Measurements from ENCODE around the gene PCBP3.
"Not testable (repeated sequence)": the region's sequence is repeated elsewhere in the genome, so short reads cannot be mapped to it uniquely, and the experiment has no call there.

PCBP3 gene

DNA sequence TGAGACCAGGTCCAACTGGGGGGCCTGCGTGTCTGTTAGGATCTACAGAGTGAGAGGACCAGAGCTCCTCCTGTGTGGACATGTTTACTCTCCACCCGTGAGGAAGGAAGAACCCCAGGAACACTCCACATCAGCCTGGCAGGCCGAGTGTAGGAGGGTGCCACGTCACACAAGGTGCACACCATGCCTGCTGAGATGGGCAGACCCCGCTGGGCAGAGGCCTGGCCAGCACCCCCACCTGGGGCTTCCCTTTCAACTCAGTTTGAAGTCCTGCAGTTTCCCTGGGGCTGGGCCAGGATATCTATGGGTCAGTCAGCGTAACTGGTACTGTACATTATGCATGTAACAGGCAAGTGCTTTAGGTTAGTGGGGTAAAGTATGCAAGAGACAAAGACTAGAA lies 30.1 kb upstream of the PCBP3 start:
- no peak for DNase-seq (ENCODE audit: low read depth in 2 of 3, low spot score in 1 of 3)

GRCh38 chr21:45613881-45614280 lies 29.6 kb upstream of the PCBP3 start:
- no peak for DNase-seq (ENCODE audit: low read depth in 2 of 3, low spot score in 1 of 3)

DNA sequence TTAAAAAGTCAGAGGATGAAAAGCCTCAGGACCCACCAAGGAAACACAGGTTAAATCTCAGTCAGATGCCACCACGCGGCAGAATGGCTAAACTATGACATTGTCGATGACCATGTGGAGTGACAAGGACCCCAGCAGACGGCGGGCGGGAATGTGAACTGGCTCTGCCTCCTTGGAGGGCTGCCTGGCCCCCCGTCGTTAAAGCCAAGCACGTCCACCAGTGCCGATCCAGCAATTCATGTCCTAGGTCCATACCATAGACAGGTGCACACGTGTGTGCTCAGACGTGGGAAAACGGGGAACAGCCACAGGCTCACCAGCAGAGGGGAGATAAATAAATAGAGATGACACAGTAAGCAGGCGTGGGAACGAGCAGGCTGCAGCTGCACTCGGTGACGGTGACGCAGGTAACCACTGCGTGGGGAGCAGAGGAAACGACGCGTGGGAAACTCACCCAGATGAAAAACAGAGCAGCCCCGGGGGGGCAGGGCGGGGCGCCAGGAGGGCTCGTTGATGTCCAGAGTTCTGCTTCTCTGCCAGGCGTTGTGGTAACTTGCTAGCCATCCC lies 28.3 kb upstream of the PCBP3 start:
- DNase-seq (ENCODE audit: low read depth in 2 of 3, low spot score in 1 of 3), result peak; percentile 63 to 71 (median 63)

DNA sequence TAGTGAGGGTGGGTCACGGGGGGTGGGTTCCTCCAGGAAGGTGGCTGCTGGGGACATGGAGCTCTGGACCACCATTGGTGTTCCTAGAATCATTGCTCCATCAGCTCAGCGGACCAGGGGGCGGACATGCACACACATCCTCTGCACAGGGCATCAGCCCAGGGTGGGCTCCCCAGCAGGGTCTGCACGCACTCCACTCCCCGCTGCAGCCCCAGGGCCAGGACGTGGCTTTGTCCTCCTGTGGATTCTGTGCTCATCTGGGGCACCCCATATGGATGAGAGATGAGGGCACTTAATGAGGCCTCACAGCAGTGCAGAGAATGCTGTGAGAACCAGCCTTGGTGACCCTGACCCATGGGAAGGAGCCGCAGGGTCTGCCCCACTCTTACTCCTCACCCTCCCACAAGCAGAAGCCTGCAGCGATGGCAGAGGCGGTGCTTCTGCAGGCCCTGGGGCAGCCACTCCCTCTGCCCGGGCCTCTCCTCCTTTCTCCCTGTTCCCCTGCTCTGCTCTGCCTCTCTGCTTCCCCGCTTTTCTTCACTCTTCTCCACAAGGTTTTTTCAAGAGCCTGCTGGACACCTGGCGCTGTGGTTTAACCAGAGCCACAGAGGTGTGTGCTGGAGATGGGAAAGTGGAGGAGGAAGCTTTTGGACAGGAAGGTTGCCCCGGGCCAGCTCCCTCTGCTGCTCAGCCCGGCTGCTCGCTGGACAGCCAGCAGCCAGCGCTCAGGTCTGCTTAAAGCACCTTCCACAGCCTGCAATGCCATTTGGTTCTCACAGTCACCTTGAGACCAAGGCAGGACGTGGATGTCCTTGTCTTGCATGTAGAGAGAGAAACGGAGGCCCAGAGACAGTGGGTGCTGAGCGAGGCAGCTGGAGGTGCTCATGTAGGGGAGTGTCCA lies 26.3 kb upstream of the PCBP3 start:
- no peak for DNase-seq (ENCODE audit: low read depth in 2 of 3, low spot score in 1 of 3)

DNA sequence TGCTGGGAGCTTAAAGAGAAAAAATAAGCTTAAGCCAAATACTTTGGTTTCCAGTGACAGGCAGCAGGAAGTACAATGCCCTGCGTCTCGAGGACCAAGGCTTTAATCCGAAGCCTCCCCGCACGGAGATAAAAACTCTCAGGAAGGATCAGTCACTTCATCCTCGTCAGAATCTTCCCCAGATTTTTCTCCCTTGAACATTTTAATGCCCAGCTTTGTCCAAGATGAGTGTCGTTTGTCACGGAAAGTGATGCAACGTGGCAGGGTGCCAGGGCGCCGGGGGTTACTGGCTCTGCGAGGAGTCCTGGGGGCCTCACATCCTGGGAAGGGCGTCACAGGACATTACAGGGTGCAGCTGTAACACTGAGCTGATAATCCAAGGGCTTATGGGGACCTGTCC lies 25.2 kb upstream of the PCBP3 start:
- no peak for DNase-seq (ENCODE audit: low read depth in 2 of 3, low spot score in 1 of 3)

GRCh38 chr21:45618846-45619485 lies 24.6 kb upstream of the PCBP3 start:
- no peak for DNase-seq (ENCODE audit: low read depth in 2 of 3, low spot score in 1 of 3)

GRCh38 chr21:45620201-45620923 lies 23.2 kb upstream of the PCBP3 start:
- DNase-seq (ENCODE audit: low read depth in 2 of 3, low spot score in 1 of 3), result no peak

DNA sequence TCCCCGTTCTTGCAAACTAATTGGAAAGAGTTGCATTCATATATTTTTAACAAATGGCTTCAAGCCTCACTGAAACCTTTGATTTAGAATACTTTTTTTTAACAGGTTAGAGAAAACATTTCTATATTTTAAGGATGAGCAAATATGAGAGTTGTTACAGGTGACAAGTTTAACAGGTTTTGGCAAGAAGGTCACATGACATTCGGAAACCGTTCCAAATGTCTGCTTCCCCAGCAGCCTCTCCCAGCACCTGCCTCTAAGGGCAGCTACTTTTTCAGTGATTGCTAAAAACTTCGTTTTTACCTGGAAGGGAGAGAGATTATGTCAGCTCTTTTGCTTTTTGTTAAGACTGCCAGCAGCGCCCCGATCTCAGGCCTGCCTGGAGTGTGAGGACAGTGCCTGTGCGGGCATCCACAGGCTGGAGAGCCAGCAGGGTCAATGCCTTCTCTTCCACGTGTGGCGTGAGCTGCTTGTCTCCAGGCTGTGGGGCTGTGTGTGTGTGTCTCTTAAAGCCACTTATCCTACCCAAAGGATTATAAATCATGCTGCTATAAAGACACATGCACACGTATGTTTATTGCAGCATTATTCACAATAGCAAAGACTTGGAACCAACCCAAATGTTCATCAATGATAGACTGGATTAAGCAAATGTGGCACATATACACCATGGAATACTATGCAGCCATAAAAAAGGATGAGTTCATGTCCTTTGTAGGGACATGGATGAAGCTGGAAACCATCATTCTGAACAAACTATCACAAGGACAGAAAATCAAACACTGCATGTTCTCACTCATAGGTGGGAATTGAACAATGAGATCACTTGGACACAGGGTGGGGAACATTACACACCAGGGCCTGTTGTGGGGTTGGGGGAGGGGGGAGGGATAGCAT lies 21.8 kb upstream of the PCBP3 start:
- not testable (repeated sequence) for DNase-seq (ENCODE audit: low read depth in 2 of 3, low spot score in 1 of 3)

DNA sequence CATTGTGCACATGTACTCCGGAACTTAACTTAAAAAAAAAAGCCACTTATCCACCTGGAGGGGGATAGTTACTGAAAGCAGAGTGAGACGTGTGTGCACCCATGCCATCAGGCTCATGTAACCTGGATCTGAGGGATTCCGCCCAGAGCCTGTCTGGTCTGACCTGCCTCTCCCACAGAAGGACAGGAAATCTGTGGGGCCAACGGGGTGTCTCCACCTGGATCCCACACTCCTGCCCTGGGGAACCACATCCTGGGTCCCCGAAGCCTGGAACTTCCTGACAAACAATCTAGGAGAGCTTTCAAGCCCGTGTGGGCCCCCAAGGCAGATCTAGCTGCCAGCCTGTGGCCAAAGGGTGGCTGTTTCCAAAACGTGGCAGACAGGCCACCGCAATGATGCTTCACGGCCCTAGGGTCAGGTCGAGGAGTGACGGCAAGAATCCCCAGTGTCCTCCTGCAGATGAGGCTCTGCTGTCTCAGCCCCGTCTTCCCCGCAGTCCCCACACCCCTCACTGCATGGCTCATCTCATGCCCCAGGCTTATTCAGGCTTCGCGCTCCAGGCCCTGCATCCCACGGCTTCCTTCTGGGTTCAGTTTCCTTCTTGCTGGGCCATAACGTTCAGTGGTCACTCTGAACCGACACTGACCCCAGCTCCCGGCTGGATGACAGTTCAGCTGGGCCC lies 21.0 kb upstream of the PCBP3 start:
- DNase-seq (ENCODE audit: low read depth in 2 of 3, low spot score in 1 of 3), result no peak

- no peak for DNase-seq (ENCODE audit: low read depth in 2 of 3, low spot score in 1 of 3)
These were observed 20.1 kb upstream of the PCBP3 start for GRCh38 chr21:45623436-45623835.

DNA sequence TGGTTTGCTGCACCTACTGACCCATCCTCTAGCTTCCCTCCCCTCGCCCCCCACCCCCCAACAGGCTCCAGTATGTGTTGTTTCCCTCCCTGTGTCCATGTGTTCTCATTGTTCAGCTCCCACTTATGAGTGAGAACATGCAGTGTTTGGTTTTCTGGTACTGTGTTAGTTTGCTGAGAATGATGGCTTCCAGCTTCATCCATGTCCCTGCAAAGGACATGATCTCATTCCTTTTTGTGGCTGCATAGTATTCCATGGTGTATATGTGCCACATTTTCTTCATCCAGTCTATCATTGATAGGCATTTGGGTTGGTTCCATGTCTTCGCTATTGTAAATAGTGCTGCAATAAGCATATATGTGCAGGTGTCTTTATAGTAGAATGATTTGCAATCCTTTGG lies 17.4 kb upstream of the PCBP3 start:
- not testable (repeated sequence) for DNase-seq (ENCODE audit: low read depth in 2 of 3, low spot score in 1 of 3)

GRCh38 chr21:45629046-45629981 lies 14.2 kb upstream of the PCBP3 start:
- DNase-seq (ENCODE audit: low read depth in 2 of 3, low spot score in 1 of 3), result no peak

DNA sequence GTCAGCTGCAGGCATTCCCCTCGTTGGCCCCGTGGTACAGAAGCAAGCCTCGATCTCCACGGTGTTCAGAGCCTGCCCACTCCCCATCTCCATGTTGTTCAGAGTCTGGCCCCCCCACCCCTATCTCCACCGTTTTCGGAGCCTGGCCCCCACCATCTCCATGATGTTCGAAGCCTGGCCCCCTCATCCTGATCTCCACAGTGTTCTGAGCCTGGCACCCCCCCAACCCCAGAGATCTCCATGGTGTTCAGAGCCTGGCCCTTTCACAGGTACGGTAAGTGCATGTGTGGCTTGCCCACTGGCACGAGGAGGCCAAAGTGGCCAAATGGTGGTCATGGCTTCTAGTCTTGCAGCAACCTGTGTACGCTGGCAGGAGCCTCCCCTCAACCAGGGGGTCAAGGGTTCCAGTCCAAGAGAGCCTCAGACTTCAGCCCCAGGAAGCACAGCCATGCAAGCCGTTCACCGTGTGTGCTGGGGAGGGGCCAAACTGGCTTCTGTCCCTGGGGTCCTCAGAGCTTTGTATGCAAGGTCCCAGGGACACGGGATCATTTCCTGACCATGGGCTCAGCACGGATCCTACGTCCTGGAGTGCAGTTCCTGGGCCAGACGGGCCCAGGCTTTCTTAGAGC lies 13.3 kb upstream of the PCBP3 start:
- DNase-seq (ENCODE audit: low read depth in 2 of 3, low spot score in 1 of 3), result no peak

GRCh38 chr21:45630876-45631275 lies 12.6 kb upstream of the PCBP3 start:
- DNase-seq (ENCODE audit: low read depth in 2 of 3, low spot score in 1 of 3), result no peak

GRCh38 chr21:45631540-45631939 lies 12.0 kb upstream of the PCBP3 start:
- no peak for DNase-seq (ENCODE audit: low read depth in 2 of 3, low spot score in 1 of 3)

DNA sequence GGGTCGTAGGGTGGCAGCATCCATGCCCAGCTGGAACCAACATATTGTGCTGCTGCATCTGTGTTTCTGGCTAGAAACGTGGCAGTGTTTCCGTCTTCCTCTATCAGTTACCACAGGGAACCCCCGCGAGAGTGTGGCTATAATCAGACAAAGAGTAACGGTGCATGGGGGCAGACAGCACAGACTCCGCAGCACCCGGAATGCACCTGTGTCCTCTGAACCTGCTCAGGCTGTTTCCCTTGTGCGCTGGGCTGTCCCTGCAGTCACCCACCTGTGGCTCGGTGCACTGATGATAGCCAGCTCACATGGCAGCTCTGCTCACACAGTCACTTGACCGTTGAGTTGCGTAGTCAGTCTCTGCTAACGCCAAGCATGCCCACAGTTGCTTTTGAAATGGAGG lies 11.4 kb upstream of the PCBP3 start:
- no peak for DNase-seq (ENCODE audit: low read depth in 2 of 3, low spot score in 1 of 3)

DNA sequence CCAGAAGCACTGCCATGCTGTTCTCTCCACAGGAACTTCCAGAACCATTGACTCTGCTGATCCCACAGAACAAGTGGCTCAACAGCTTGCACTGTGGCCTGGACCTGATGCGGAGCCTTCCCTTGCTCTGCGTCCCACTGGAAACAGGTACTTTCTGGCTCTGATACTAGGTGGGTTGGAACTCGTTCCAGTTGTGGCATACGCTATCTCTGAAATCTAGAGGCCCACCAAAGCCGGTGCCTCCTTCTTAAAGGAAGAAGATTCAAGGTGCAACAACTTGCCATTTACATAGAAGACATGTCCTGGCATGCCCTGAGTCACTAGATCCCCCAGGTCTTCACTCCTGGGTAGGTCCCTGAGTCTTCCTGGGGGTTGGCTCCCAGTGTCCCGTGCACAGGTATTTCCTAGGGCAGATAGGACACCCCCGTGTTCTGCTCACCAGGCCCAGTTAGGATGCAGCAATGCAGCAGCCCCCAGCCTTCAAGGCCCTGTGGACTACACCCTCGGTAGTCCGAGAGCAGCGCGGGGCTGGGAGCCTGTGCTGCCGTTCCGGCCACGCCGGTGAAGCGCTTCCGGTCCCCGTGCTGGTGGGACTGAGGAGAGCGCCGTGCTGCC lies 10.8 kb upstream of the PCBP3 start:
- no peak for DNase-seq (ENCODE audit: low read depth in 2 of 3, low spot score in 1 of 3)

Data from stimulated activated CD4-positive, alpha-beta T cell treated with anti-CD3 and anti-CD28 coated beads, Interleukin-12 subunit alpha, Interleukin-12 subunit beta, amount 100 ng/mL, for 48 hours (primary cell).